Measurements from ENCODE around the gene PRDM15. TPM values are rescaled to one million over a fixed set of nuclear protein-coding genes. Genes with fewer than 3 reads are reported as not detected.
A peak's percentile ranks its signal among the peaks of the same experiment; 100 is the strongest.

PRDM15 gene
- total and polyA plus RNA-seq, 2 experiments from 2014 or later, result 3.0 to 10.6 TPM

GRCh38 chr21:41761211-41761933 is 117.8 kb downstream of the PRDM15 start:
- Histone ChIP-seq H3K79me2 (replicated peaks; ENCODE audit: insufficient read depth) (peaks cover 57% of the 10 kb centered on the region), H3K9me2 (ENCODE audit: insufficient read depth) (no peaks in the 10 kb centered on the region), H3K27ac (ENCODE audit: low read depth) (no peak overlapping the region), H3K27me3 (ENCODE audit: insufficient read depth) (peaks cover 63% of the 10 kb centered on the region), H3K4me3 (peak overlapping the region; percentile 57), H4K20me1 (replicated peaks; ENCODE audit: insufficient read depth) (peaks cover 24% of the 10 kb centered on the region), H3F3A (replicated peaks; ENCODE audit: low read depth) (peaks cover 3% of the 10 kb centered on the region; the same call in 1 of the 2 replicates), H2AFZ (no peak overlapping the region), H3K4me1 (ENCODE audit: insufficient read depth) (peaks cover 61% of the 10 kb centered on the region), H3K36me3 (ENCODE audit: insufficient read depth) (no peaks in the 10 kb centered on the region; the same call in 1 of the 2 replicates), H3K4me2 (peak overlapping the region; percentile 93)
- H3K4me1 Mint-ChIP-seq, result peaks cover 60% of the 10 kb centered on the region
- H3K27ac Mint-ChIP-seq, result no peak overlapping the region
- ATAC-seq (peak; percentile 9), DNase-seq (ENCODE audit: low spot score) (peak; percentile 66)
- H3K36me3 Mint-ChIP-seq (ENCODE audit: low read depth), result peaks cover 5% of the 10 kb centered on the region
- peak overlapping the region; percentile 78 for H3K4me3 Mint-ChIP-seq
- TF ChIP-seq POLR2AphosphoS5 (IDR thresholded peaks at IDR 0.05; ENCODE audit: low read depth) (no peak), STAT1 (IDR thresholded peaks at IDR 0.05; ENCODE audit: unreplicated experiment) (no peak), ZNF331 (CRISPR knock-in tag; IDR thresholded peaks at IDR 0.05; ENCODE audit: low read depth) (no peak)
- no peaks in the 10 kb centered on the region; the same call in 2 of the 3 replicates for H3K9me3 Mint-ChIP-seq
- peaks cover 65% of the 10 kb centered on the region for H3K27me3 Mint-ChIP-seq (ENCODE audit: insufficient read depth, low read depth, poor library complexity)

DNA sequence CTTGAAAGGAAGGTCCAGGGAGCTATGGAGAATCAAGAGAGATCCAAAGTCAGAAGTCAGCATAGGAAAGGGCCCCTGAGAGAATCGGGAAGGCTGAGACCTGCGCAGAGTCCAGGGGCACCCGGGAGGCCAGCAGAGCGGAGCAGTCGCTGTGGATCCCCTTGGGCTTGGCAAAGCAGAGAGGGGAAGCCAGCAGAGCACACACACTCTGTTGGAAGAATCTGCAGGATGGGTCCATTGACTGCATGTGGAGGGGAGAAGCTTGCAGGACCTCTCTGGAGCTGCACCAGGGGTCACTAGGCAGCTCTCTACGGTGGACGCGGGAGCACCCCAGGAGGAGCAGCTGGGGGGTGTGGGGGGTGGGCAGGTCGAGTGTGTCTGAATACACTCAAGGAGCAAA is 118.7 kb downstream of the PRDM15 start:
- peaks cover 55% of the 10 kb centered on the region for H3K4me1 ChIP-seq (ENCODE audit: insufficient read depth)

More for the DNA sequence above, 118.7 kb downstream of the PRDM15 start:
- peaks cover 3% of the 10 kb centered on the region; the same call in 1 of the 2 replicates for H3F3A ChIP-seq (replicated peaks; ENCODE audit: low read depth)
- peaks cover 20% of the 10 kb centered on the region for H4K20me1 ChIP-seq (replicated peaks; ENCODE audit: insufficient read depth)
- TF ChIP-seq, protein P1, sequence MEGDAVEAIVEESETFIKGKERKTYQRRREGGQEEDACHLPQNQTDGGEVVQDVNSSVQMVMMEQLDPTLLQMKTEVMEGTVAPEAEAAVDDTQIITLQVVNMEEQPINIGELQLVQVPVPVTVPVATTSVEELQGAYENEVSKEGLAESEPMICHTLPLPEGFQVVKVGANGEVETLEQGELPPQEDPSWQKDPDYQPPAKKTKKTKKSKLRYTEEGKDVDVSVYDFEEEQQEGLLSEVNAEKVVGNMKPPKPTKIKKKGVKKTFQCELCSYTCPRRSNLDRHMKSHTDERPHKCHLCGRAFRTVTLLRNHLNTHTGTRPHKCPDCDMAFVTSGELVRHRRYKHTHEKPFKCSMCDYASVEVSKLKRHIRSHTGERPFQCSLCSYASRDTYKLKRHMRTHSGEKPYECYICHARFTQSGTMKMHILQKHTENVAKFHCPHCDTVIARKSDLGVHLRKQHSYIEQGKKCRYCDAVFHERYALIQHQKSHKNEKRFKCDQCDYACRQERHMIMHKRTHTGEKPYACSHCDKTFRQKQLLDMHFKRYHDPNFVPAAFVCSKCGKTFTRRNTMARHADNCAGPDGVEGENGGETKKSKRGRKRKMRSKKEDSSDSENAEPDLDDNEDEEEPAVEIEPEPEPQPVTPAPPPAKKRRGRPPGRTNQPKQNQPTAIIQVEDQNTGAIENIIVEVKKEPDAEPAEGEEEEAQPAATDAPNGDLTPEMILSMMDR (conservative IDR thresholded peaks at IDR 0.05; ENCODE audit: low read depth in 2 of 2), result no peak
- TF ChIP-seq STAT1 (IDR thresholded peaks at IDR 0.05; ENCODE audit: unreplicated experiment) (no peak), ZNF331 (CRISPR knock-in tag; IDR thresholded peaks at IDR 0.05; ENCODE audit: low read depth) (no peak), ZNF114 (CRISPR knock-in tag; IDR thresholded peaks at IDR 0.05) (no peak), EZH2 (IDR thresholded peaks at IDR 0.05; ENCODE audit: low read depth, unreplicated experiment) (no peak), NANOG (IDR thresholded peaks at IDR 0.05; ENCODE audit: borderline replicate concordance) (no peak)
- peak overlapping the region; percentile 93 for H3K4me2 ChIP-seq
- DNase-seq (ENCODE audit: low spot score), result no peak
- H3K4me3 ChIP-seq, result peak overlapping the region; percentile 57
- no peak for ATAC-seq
- H3K4me3 Mint-ChIP-seq, result peak overlapping the region; percentile 78
- no peak overlapping the region for H2AFZ ChIP-seq
- H3K36me3 ChIP-seq (ENCODE audit: insufficient read depth), result no peaks in the 10 kb centered on the region; the same call in 1 of the 2 replicates
- peaks cover 13% of the 10 kb centered on the region for H3K36me3 Mint-ChIP-seq (ENCODE audit: low read depth)
- H3K4me1 Mint-ChIP-seq, result peaks cover 61% of the 10 kb centered on the region
- H3K27me3 ChIP-seq (ENCODE audit: insufficient read depth), result peaks cover 54% of the 10 kb centered on the region
- no peaks in the 10 kb centered on the region for H3K9me2 ChIP-seq (ENCODE audit: insufficient read depth)
- peaks cover 51% of the 10 kb centered on the region for H3K79me2 ChIP-seq (replicated peaks; ENCODE audit: insufficient read depth)
- peaks cover 58% of the 10 kb centered on the region for H3K27me3 Mint-ChIP-seq (ENCODE audit: insufficient read depth, low read depth, poor library complexity)
- no peak overlapping the region for H3K27ac ChIP-seq (ENCODE audit: low read depth)
- H3K9me3 Mint-ChIP-seq, result no peaks in the 10 kb centered on the region; the same call in 2 of the 3 replicates
- H3K27ac Mint-ChIP-seq, result no peak overlapping the region

Measured in GM23338 (cell line).